Activated T-cell treated with anti-CD3 and anti-CD28 coated beads for 24 hours (primary cell): Measurements from ENCODE around the gene HES4.
"Not testable (repeated sequence)": the region's sequence is repeated elsewhere in the genome, so short reads cannot be mapped to it uniquely, and the experiment has no call there.

Source experiments
- DNase-seq: peaks from one replicate; pipeline ENCODE4 v3.0.0-alpha.2; 2020; ENCODE audit warnings: low read depth

Gene HES4

DNA sequence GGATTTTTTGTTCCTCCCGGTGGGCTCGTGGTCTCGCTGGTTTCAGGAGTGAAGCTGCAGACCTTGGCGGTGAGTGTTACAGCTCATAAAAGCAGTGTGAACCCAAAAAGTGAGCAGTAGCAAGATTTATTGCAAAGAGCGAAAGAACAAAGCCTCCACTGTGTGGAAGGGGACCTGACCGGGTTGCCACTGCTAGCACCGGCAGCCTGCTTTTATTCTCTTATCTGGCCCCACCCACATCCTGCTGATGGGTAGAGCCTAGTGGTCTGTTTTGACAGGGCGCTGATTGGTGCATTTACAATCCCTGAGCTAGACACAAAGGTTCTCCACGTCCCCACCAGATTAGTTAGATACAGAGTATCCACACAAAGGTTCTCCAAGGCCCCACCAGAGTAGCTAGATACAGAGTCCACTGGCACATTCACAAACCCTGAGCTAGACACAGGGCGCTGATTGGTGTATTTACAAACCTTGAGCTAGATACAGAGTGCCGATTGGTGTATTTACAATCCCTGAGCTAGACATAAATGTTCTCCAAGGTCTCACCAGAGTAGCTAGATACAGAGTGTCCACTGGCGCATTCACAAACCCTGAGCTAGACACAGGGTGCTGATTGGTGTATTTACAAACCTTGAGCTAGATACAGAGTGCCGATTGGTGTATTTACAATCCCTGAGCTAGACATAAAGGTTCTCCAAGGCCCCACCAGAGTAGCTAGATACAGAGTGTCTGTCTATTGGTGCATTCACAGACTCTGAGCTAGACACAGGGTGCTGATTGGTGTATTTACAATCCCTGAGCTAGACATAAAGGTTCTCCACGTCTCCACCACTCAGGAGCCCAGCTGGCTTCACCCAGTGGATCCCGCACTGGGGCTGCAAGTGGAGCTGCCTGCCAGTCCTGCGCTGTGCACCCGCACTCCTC, 17.8 kb upstream of the HES4 start:
- DNase-seq: not testable (repeated sequence)

DNA sequence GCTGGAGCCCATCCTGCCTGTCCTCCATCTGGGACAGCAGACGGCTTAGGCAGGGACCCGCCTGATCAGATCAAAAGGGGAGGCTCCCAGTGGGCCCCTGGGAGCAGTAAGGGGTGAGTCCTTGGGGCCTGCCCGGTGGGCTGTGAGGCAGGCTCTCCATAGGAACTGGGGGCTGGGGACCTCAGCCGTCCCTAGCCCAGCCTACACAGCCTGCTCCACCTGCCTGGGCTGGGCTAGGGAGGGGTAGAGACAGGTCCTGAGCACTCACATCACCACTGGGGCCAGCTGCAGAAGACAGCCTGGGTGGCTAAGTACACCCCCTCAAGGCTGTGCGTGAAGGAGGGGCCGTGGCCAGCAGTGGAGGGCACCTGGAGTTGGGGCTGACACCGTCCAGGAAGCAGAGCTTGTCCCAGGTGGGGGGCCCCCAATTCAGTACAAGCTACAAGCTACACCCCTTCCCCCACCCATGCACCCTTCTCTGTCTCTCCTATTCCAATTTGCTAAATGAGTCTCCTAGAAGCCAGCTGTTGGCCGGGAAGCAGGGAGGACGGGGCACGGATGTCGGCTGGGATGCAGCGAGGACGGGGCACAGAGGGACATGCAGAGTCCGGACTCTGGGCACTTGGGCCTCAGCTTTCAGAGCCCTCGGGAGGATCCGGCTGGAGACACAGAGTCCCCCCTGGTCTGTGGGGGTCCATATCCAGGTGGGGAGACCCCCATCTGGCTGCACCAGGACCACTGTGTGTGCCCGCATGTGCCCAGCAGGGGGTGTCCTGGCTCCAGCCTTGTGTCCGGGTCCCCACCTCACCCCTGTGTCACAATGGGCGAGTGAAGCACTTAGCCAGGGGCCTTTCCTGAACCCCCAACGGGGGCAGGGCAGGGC, 15.1 kb upstream of the HES4 start:
- DNase-seq: no peak

DNA sequence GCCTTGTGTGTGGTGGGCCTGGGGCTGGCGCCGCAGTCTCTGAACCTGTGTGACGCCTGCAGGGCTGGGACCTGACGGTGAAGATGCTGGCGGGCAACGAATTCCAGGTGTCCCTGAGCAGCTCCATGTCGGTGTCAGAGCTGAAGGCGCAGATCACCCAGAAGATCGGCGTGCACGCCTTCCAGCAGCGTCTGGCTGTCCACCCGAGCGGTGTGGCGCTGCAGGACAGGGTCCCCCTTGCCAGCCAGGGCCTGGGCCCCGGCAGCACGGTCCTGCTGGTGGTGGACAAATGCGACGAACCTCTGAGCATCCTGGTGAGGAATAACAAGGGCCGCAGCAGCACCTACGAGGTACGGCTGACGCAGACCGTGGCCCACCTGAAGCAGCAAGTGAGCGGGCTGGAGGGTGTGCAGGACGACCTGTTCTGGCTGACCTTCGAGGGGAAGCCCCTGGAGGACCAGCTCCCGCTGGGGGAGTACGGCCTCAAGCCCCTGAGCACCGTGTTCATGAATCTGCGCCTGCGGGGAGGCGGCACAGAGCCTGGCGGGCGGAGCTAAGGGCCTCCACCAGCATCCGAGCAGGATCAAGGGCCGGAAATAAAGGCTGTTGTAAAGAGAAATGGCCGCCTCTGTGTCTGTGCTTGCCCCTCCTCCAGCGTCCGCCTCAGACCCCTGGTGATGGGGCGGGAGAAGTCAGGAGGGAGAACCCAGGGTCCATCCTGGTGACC, 14.2 kb upstream of the HES4 start:
- no peak for DNase-seq

DNA sequence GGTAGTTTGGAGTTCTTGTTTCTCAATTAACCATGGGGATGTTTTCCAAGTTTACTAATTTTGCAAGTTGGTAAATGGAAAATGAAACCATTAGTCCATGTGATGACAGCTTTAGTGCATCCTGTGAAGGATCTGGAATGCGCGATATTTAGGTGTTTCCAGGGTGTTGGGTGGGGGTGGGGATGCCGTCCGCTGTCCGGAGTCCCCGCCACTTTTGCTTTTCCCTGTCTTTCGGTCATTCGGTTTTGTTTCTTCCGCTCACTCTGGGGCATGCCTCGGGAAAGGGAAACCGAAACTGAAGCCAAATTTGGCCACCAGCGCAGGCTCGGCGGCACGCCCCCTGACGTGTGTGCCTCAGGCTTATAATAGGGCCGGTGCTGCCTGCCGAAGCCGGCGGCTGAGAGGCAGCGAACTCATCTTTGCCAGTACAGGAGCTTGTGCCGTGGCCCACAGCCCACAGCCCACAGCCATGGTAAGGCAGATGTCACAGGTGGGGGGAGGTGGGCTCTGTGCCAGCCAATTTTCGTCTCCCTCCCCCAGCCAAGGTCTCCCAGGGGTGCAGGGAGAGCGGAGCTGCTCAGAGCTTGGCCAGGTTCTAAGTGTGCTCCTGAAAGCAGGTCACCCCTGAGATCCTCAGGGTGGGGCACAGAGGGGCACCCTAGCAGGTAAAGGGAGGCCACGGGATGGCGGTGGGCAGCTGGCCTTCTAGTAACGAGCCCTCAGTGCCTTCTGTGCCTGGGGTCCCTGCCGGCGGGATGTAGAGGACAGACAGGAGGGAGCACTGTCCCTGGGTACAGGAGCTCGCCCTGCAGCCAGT, 13.4 kb upstream of the HES4 start, which contains the start of gene ISG15:
Gene ISG15 (plus strand): TSS at position 393 of the 817 bp plus-strand sequence. CDS start 77 bp downstream, at position 470.
- peak; percentile 78 for DNase-seq

DNA sequence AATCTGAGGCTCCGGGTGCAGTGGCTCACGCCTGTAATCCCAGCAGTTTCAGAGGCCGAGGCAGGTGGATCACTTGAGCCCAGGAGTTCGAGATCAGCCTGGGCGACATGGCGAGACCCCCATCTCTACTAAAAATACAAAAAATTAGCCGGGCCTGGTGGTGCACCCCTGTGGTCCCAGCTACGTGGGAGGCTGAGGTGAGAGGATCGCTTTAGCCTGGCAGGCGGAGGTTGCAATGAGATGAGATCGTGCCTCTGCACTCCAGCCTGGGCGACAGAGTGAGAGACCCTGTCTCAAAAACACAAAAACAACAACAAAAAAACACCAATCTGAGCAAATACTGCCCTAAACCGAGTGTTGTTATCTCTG, 12.8 kb upstream of the HES4 start:
- not testable (repeated sequence) for DNase-seq

DNA sequence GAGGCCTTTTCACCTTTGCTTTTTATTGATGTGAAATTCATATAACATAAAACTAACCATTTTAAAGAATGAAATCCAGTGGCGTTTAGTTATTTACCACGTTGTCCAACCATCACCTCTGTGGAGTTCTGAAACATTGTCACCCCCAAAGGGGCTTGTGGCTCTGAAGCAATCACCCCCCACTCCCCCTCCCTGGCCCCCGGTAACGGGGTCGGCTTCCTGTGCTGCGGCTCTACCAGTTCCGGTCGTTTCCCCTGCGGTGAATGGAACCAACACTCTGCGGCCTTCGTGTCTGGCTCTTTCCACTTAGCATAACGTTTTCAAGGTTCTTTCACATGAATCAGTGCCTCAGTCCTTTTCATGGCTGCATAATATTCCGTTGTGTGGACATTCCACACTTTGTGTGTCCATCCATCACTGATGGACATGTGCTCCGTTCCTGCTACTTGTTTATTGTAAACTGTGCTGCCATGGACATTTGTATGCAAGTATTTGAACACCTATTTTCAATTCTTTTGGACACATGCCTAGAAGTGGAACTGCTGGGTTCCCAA, 11.6 kb upstream of the HES4 start:
- DNase-seq: no peak

DNA sequence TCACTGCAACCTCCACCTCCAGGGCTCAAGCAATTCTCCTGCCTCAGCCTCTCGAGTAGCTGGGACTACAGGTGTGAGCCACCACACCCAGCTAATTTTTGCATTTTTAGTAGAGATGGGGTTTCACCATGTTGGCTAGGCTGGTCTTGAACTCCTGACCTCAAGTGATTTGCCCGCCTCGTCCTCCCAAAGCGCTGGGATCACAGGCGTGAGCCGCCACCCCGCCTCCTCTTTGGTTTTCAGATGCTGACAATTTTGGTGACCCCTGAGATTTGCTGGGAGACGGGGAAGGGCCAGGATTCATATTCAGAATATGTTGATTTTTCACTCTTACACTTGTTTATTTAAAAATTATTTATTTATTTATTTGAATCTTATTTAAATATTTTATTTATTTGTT, 10.2 kb upstream of the HES4 start:
- DNase-seq: not testable (repeated sequence)

DNA sequence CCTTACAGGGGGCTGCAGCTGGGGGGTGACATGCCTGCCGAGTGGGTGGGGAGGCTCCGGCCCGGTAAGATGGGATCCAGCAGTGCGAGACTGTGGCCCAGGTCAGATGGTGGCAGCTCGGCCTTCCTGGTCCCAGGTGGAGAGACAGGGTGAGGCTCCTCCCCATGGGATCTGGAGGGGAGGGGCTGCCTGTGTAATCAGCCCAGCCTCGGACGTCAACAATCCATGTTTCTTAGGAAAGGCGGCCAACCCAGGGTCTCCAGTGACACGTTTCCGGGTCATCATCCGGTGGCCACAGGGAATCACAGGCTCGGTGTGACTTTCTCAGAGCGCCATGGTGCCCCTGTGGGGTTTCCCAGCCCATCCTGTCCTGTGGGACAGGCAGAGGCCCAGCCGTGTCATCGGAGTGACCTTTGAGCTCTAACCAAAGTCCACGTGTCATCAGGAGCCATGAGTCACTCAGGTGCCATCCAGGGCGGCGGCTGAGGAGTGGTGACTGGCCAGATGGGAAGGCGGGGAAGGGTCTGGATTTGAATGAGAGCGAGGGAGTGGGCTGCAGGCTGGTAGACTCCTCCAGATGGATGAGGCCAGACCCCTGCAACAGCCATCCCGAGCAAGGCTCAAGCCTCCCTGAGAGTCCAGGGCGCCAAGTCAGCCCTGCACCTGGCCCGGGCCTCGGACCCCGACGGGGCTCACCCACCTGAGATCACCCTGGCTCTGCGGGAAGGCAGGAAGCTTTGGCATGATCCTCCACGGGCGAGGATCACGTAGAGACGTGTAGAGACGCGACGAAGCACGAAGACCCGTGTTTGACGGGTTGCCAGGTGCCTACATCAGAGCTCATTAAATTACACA, 6.6 kb upstream of the HES4 start:
- DNase-seq: no peak

DNA sequence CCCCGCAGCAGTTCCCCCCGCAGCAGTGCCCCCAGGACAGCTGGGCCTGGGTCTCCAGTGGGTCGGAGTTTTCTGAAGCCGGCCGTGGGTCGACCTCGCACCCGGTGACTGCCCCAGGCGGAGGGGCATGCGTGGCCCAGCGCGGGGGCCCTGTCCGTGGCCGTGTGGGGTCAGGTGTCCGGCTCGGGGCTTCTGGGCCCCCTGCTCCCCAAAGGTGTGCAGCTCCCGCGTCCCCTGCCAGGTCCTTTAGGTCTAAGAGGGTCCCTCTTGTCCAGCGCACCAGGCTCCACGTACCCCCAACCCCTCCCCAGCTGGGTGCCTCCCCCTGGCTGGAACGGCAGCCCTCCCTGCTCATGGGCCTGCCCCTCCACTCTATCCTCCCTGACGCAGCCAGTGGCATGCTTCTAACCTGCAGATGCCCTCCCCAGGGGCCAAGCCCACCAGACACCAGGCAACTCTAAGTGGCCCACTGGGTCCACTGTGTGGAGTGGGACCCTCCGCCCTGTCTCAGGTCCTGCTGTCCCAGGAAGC, 5.9 kb upstream of the HES4 start:
- no peak for DNase-seq

DNA sequence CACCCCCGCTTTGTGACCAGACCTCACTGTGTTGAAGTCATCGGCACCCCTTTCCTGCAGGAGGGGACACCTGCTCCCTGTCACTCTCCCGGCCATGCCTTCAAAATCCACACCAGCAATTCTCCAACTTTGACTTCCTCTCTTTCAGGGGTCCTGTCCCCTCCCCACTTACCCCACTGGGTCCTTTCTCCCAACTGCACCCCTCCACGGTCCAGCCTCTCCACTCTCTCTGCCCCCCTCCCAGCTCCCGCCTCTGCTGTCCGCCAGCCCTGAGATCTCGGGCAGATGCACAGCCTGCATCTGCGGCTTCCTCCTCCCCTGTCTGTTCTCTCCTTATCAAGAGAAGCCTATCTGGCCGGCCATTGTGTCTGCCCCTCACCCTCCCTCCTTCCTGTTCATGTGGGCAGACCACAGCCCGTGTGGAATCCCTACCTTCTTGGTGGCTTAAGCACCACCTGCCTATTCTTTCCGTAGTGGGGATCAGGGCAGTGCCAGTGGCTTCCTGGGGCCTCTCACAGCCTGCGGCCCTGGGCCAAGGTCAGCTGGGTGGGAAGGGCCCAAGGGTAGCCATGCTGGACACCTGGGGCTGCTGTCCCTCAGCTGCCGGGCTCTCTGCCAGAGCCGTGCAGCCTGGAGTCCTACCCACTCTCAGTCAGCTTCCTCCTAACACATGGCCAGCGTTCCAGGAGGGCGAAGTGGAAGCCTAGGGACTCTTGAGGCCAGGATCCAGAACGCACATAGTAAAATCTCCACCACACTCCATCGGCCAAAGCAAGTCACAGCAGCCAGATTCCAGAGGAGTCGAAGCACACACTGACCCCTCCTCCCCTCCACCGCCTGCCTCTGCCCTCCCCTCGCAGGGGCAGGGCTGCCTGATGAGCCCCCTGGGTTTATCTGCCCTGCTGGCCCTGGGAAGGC, 5.1 kb upstream of the HES4 start:
- DNase-seq: no peak

DNA sequence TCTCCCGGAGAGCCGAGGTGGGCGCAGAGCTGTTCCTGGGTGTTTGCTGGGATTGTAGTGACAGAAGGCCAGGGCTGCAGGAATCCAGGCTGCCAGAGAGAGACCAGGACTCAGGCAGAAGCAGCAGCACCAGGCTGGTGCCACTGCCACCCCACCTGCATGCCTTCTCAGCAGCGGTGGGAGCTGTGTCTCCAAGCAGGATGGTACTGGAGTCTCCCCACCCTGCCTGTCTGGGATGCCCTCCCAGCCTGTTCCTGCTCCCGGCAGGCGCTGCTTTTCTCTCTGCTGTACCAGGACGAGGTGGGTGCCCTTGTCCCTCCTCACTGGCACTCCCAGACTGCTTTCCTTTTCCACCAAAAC, 4.5 kb upstream of the HES4 start:
- no peak for DNase-seq

DNA sequence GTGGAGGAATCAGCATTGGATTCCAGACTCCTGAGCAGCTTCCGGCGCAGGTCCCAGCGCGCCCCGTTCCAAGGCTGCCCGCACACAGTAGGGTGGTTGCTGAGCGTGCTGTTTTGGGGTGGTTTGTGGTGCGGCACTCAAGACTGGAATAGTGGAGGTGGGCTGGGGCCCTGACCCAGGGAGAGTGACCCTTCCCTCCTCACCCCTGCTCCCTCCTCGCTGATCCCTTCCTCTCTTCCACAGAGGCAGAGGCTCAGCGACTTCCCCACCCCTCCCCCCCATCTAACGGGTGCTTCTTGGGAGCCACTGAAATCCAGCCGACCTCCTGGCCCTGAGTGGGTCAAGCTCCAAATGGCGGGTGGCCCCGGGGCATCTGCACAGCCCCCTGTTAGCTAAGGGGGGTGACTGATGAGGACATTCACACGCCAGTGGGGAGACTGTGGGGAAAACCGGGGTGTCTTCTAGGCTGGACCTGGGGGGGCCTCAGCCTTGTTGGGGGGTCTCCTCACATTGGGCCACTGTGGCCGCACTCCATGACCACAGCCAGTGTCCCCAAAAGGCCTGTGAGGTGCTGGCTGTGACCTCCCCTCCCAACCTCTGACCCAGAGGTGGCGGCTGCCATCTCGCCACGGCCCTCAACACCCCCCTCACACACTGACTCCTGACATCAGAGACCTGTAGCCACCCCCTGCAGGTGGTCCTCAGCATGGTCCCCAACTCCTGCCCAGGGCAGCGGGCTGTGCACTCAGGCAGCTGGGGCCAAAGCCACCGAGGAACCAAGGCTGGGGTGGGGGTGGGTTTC, 3.9 kb upstream of the HES4 start:
- DNase-seq: no peak

DNA sequence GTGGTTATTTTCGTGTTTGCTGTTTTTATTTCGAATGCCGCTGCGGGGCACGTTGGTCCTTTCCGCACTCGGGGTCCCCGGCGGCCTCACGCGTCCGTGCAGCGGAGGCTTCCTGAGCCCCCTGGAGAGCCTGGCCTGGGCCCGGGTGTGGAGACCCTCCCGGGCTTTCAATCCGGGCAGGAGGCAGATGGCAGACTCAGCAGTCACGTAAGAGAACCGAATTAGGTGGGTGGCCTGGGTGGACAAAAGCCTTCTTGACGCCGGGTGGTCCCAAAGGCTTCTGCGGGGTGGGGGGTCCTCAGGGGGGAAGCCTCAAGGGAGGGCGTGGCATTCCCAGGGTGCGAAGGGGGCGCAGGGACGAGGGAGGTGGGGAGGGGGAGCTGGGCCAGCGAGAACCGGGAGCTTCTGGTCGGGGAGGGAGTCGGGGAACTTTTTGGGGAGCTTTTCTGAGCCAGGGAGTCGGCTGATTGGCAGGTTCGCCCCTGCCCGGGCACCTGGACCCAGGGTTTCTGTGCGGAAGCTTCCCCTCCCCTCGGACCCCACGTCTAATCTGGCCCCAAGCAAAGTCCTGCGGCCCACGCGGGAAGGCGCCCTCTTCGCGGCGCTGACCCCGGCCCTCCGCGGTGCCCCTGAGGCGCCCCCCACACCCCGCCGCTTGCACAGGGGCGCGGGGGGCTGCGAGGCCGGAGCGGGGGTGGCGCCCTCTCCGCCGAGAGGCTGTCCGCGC, 1.3 kb upstream of the HES4 start:
- no peak for DNase-seq

DNA sequence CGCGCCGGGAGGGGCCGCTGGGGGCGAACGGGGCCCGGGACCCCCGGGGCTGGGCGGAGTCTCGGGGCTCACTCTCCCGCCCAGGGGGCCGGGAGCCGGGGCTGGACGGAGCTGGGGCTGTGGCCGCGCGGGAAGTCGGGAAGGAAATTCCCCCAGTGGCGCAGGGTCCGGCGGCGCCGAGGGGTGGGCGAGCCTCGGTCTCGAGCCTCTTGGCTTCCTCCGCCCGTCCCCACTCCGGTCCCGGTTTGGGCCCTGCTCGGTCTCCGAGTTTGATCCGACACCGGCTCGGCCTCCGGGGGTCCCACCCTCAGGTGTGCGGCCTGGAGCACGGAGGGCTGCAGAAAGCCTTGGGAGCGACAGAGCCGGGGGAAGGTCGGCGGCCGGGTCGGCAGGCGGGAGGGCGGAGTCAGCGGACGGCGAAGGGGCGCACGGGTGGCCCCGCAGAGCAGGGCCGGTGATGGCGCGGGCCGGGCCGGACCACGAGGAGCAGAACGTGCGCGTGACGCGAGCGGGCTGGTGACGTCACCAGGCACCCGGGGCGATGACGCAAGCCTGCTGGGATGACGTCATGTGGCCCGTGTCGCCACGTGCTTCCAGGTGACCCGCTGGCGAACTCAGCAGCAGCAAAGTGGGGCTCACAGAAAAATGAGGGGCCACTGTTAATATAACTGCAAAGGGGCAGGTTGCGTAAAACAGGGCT, 610 bp upstream of the HES4 start:
- DNase-seq: peak; percentile 56

DNA sequence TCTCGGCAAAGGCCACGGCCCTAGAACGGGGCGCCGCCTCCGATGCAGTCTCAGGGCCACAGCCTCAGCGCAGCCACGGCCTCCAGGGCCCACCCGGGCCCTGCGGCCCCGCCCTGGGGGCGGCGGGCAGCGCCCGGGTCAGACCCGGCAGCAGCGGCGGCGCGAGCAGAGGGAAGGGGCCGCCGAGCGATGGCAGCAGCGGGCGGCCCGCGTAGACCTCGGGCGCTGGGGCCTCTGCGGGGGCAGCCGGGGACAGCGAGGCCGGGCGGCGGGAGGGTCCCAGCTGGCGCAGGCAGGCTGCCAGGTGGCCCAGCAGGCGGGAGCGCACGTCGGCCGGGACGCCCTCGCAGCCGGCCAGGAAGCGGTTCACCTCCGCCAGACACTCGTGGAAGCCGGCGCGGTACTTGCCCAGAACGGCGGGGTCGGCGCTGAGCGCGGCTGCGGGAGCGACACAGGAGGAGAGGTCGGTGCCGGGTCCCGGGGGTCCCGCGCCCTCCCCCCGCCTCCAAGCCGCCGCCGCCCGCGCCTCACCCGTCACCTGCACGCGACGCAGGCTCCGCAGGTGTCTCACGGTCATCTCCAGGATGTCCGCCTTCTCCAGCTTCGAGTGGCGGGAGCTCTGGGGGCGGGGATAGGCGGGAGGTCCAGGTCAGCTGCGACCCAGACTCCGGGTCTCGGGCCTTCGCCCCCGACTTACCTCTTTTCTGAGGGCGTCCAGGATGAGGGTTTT, 737 bp downstream of the HES4 start:
- no peak for DNase-seq

DNA sequence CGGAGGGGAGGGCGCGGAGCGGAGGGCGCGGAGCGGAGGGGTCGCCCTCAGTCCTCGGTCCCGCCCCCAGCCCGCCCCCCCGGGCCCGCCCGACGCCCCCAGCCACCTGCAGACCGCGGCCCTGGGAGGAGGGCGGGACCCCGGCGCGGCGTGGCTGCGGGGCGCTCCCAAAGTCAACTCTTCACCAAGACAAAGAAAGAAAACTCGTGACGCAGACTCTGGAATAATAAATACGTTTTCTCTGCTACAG, 1.2 kb downstream of the HES4 start:
- no peak for DNase-seq
